ENCODE results near the gene GCAT. TPM values are rescaled to one million over a fixed set of nuclear protein-coding genes. Genes with fewer than 3 reads are reported as not detected.
A peak's percentile ranks its signal among the peaks of the same experiment; 100 is the strongest.

Gene GCAT
- total and polyA plus RNA-seq, 2 of the 13 experiments (the other 11 are each of a cell fraction or from before 2014, with no cell fraction given) = 28.0 to 50.3 TPM

GRCh38 chr22:37807410-37808293, at the start of gene GCAT (continued):
- TF ChIP-seq USF2 (IDR thresholded peaks at IDR 0.05; ENCODE audit: low read depth, low read length) (no peak), USF2 (CRISPR knock-in tag; IDR thresholded peaks at IDR 0.05; ENCODE audit: borderline replicate concordance) (peak; percentile 48; the same call in 1 of the 2 replicates), ZNF672 (CRISPR knock-in tag; IDR thresholded peaks at IDR 0.05) (no peak), ATF6 (CRISPR knock-in tag; conservative IDR thresholded peaks at IDR 0.05) (no peak), ZNF484 (CRISPR knock-in tag; IDR thresholded peaks at IDR 0.05; ENCODE audit: borderline replicate concordance, low read depth) (peak; percentile 37; the same call in 1 of the 2 replicates), ZNF343 (CRISPR knock-in tag; IDR thresholded peaks at IDR 0.05) (0 out of 2 replicates have a peak, but pooled peaks have one; percentile 55), ZNF230 (CRISPR knock-in tag; IDR thresholded peaks at IDR 0.05) (peak; percentile 40; the same call in 1 of the 2 replicates), RORA (CRISPR knock-in tag; IDR thresholded peaks at IDR 0.05) (no peak), CREB1 (IDR thresholded peaks at IDR 0.05) (peak; percentile 68), CREB1 (CRISPR knock-in tag; IDR thresholded peaks at IDR 0.05) (peak; percentile 56; the same call in 1 of the 2 replicates), POGZ (CRISPR knock-in tag; IDR thresholded peaks at IDR 0.05) (no peak; the same call in 1 of the 2 replicates), EEA1 (CRISPR knock-in tag; IDR thresholded peaks at IDR 0.05; ENCODE audit: borderline replicate concordance) (0 out of 2 replicates have a peak, but pooled peaks have one; percentile 62), AGO1 (IDR thresholded peaks at IDR 0.05; ENCODE audit: low read depth, low read length, poor library complexity, severe bottlenecking) (peak; percentile 99), RBFOX2 (IDR thresholded peaks at IDR 0.05; ENCODE audit: low read depth, low read length) (peak; percentile 100), PAF1 (CRISPR knock-in tag; IDR thresholded peaks at IDR 0.05) (no peak; the same call in 1 of the 2 replicates), PRMT3 (CRISPR knock-in tag; IDR thresholded peaks at IDR 0.05; ENCODE audit: borderline replicate concordance, low read depth) (no peak), PPARG (CRISPR knock-in tag; conservative IDR thresholded peaks at IDR 0.05) (peak; percentile 54; the same call in 1 of the 2 replicates)
- TF ChIP-seq, protein P1, sequence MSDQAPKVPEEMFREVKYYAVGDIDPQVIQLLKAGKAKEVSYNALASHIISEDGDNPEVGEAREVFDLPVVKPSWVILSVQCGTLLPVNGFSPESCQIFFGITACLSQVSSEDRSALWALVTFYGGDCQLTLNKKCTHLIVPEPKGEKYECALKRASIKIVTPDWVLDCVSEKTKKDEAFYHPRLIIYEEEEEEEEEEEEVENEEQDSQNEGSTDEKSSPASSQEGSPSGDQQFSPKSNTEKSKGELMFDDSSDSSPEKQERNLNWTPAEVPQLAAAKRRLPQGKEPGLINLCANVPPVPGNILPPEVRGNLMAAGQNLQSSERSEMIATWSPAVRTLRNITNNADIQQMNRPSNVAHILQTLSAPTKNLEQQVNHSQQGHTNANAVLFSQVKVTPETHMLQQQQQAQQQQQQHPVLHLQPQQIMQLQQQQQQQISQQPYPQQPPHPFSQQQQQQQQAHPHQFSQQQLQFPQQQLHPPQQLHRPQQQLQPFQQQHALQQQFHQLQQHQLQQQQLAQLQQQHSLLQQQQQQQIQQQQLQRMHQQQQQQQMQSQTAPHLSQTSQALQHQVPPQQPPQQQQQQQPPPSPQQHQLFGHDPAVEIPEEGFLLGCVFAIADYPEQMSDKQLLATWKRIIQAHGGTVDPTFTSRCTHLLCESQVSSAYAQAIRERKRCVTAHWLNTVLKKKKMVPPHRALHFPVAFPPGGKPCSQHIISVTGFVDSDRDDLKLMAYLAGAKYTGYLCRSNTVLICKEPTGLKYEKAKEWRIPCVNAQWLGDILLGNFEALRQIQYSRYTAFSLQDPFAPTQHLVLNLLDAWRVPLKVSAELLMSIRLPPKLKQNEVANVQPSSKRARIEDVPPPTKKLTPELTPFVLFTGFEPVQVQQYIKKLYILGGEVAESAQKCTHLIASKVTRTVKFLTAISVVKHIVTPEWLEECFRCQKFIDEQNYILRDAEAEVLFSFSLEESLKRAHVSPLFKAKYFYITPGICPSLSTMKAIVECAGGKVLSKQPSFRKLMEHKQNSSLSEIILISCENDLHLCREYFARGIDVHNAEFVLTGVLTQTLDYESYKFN (CRISPR knock-in tag; conservative IDR thresholded peaks at IDR 0.05) = peak; percentile 75
- TF ChIP-seq, protein P2, sequence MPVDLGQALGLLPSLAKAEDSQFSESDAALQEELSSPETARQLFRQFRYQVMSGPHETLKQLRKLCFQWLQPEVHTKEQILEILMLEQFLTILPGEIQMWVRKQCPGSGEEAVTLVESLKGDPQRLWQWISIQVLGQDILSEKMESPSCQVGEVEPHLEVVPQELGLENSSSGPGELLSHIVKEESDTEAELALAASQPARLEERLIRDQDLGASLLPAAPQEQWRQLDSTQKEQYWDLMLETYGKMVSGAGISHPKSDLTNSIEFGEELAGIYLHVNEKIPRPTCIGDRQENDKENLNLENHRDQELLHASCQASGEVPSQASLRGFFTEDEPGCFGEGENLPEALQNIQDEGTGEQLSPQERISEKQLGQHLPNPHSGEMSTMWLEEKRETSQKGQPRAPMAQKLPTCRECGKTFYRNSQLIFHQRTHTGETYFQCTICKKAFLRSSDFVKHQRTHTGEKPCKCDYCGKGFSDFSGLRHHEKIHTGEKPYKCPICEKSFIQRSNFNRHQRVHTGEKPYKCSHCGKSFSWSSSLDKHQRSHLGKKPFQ (CRISPR knock-in tag; IDR thresholded peaks at IDR 0.05; ENCODE audit: insufficient replicate concordance) = peak; percentile 3
